Tibial artery (tissue), 4 donors: Measurements from ENCODE around the gene SHISA3.

Source experiments
- DNase-seq, 2 donors: peaks; one replicate each; pipeline ENCODE4 v3.0.0-alpha.2; 2019
- H3K27ac ChIP-seq, 2 donors: fragments of 200-600 bp; sonication (generic) in 1 of 2; 1 replicate in 1 of 2; 2 replicates in 1 of 2; pipeline ENCODE4 v1.5.1; 2018 to 2019; ENCODE audit warnings: mild to moderate bottlenecking in 1 of 2
- H3K27me3 ChIP-seq, 2 donors: fragments of 200-600 bp; sonication (generic) in 1 of 2; one replicate each; pipeline versions ENCODE4 v1.5.1 to v1.6.0; 2016 to 2019
- H3K36me3 ChIP-seq, 3 donors: fragments of 200-600 bp; sonication (generic) in 2 of 3; one replicate each; pipeline ENCODE4 v1.5.1; 2016 to 2019; ENCODE audit warnings: mild to moderate bottlenecking in 2 of 3
- H3K4me1 ChIP-seq, 4 donors: fragments of 200-600 bp; sonication (generic) in 2 of 4; 1 replicate in 3 of 4; 2 replicates in 1 of 4; pipeline ENCODE4 v1.5.1; 2016 to 2019
- H3K4me3 ChIP-seq, 2 donors: fragments of 200-600 bp; sonication (generic) in 1 of 2; 1 replicate in 1 of 2; 2 replicates in 1 of 2; pipeline ENCODE4 v1.5.1; 2018 to 2019; ENCODE audit warnings: mild to moderate bottlenecking in 2 of 2
- H3K9me3 ChIP-seq, 3 donors: fragments of 200-600 bp; sonication (generic) in 1 of 3; one replicate each; pipeline ENCODE4 v1.5.1; 2016 to 2019
- CTCF ChIP-seq, 2 experiments: fragments of 200-600 bp in 1 of 2; fragments of 450-650 bp in 1 of 2; IDR thresholded peaks; one replicate each; pipeline ENCODE4 v1.5.1; 2017 to 2019; ENCODE audit warnings: antibody characterized with exemption in 2 of 2, mild to moderate bottlenecking in 1 of 2, moderate library complexity in 1 of 2
- intact Hi-C: fragments of 100-400 bp; cut with DNase I; formaldehyde crosslinking; loops from one replicate; pipeline ENCODE4 v1.15.0; 2023; ENCODE audit warnings: low total_unique reads

SHISA3 gene

DNA sequence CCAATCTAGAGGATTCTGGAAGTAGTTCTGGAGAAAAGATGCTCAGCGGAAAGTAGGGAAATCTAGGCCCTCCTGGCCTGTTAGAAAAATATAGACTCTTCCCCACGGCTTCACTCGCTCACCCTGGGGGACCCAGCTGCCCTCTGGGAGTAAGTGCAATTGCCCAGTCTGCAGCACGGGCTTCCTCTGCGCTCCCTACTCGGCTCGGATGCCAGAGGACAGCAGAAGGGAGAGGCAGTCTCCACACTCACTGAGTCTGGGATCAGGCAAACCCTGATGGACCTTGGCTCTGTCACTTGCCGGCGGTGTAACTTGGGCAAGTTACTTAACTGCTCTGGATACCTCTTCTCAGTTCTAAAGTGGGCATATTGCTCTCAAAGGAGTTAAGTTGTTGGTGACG, 2.1 kb downstream of the SHISA3 start:
- Histone ChIP-seq H3K9me3 (no peaks in the 10 kb centered on the region), H3K27ac (no peak overlapping the region), H3K4me1 (peaks cover 0 to 30% (median 24%) of the 10 kb centered on the region in 4 donors), H3K36me3 (no peaks in the 10 kb centered on the region), H3K4me3 (peak overlapping the region; percentile 54), H3K27me3 (peaks cover 0 to 41% of the 10 kb centered on the region in 2 donors)
- intact Hi-C loops, result no loop called here
- no peak for TF ChIP-seq CTCF (IDR thresholded peaks at IDR 0.05)
- DNase-seq, result no peak

- H3K4me3 ChIP-seq, result no peak overlapping the region
- no peaks in the 10 kb centered on the region for H3K9me3 ChIP-seq
- peaks cover 0 to 30% (median 24%) of the 10 kb centered on the region in 4 donors for H3K4me1 ChIP-seq
- DNase-seq, result no peak
- TF ChIP-seq CTCF (IDR thresholded peaks at IDR 0.05), result no peak
- peaks cover 0 to 41% of the 10 kb centered on the region in 2 donors for H3K27me3 ChIP-seq
- intact Hi-C loops, result no loop called here
- H3K36me3 ChIP-seq, result no peaks in the 10 kb centered on the region
- H3K27ac ChIP-seq, result no peak overlapping the region
Observed at GRCh38 chr4:42401171-42401570, 3.9 kb downstream of the SHISA3 start.

GRCh38 chr4:42404001-42404400, 6.7 kb downstream of the SHISA3 start:
- Histone ChIP-seq H3K4me3 (no peak overlapping the region), H3K4me1 (peaks cover 0 to 6% (median 1%) of the 10 kb centered on the region in 4 donors), H3K27me3 (peaks cover 0 to 13% of the 10 kb centered on the region in 2 donors), H3K36me3 (no peaks in the 10 kb centered on the region), H3K9me3 (no peaks in the 10 kb centered on the region), H3K27ac (no peak overlapping the region)
- DNase-seq, result no peak
- intact Hi-C loops, result no loop called here
- no peak for TF ChIP-seq CTCF (IDR thresholded peaks at IDR 0.05)

- Histone ChIP-seq H3K36me3 (no peaks in the 10 kb centered on the region), H3K4me3 (no peak overlapping the region), H3K9me3 (no peaks in the 10 kb centered on the region), H3K27me3 (no peaks in the 10 kb centered on the region), H3K4me1 (peaks cover 0 to 13% (median 4%) of the 10 kb centered on the region in 4 donors), H3K27ac (no peak overlapping the region)
- TF ChIP-seq CTCF (IDR thresholded peaks at IDR 0.05), result no peak
- DNase-seq, result no peak
- intact Hi-C loops, result loop anchor here (5.0 kb wide), 1 partner anchor 247 kb away; the partner anchor contains the start of gene ATP8A1
Observed at GRCh38 chr4:42410446-42410845, 13.2 kb downstream of the SHISA3 start.

DNA sequence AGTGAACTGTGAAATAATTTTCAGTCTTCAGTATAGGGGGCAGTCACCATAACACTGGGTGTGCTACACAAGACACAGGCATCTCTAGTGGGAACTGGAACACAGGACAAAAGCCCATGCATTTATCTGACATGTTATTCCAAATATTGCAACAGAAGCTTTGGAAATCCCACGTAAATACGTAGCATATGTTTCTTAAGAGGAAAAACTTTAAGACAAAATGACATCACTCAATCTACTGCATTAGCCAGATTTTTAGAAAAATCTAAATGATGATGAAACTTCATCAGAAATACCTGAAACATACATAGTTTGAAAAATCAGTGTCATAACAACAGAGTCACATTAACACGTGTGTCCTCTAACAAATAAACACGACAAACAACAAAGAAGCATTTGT, 14.5 kb downstream of the SHISA3 start:
- H3K4me3 ChIP-seq, result no peak overlapping the region
- no peaks in the 10 kb centered on the region for H3K27me3 ChIP-seq
- no peaks in the 10 kb centered on the region for H3K9me3 ChIP-seq
- no peak for TF ChIP-seq CTCF (IDR thresholded peaks at IDR 0.05)
- DNase-seq, result no peak
- intact Hi-C loops, result loop anchor here (5.0 kb wide), 1 partner anchor 245 kb away; the partner anchor contains the start of gene ATP8A1
- peaks cover 0 to 13% (median 4%) of the 10 kb centered on the region in 4 donors for H3K4me1 ChIP-seq
- no peaks in the 10 kb centered on the region for H3K36me3 ChIP-seq
- peak overlapping the region in 1 of 2 donors; percentile 5 for H3K27ac ChIP-seq

DNA sequence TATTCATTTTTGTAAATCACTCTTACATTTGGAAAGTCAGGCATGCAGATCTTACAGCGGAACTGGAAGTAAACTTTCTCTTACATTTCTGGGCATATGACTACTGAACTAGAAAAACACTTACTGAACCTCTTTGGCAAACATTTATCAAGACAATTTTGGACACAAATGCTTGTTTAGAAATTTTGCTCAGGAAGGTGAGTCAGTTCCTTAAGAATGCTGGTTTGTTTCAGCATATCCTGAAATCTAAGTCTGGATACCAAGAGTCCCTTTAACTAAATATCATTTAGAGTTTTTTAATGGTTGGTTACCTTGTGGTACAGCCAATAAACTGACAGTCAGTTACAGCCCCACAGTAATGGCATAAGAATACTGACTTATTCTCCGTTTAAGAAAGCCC, 15.0 kb downstream of the SHISA3 start:
- TF ChIP-seq CTCF (IDR thresholded peaks at IDR 0.05), result no peak
- Histone ChIP-seq H3K27ac (peak overlapping the region; percentile 5 to 17), H3K4me1 (peaks cover 0 to 13% (median 4%) of the 10 kb centered on the region in 4 donors), H3K9me3 (no peaks in the 10 kb centered on the region), H3K27me3 (no peaks in the 10 kb centered on the region), H3K36me3 (no peaks in the 10 kb centered on the region), H3K4me3 (no peak overlapping the region)
- intact Hi-C loops, result loop anchor here (5.0 kb wide), 1 partner anchor 245 kb away; the partner anchor contains the start of gene ATP8A1
- DNase-seq, result no peak
